ENCODE data around the gene CCDC34. TPM values are rescaled to one million over a fixed set of nuclear protein-coding genes. Genes with fewer than 3 reads are reported as not detected.

CCDC34 gene
- total RNA-seq, 2 experiments from 2014 or later = 1.3 to 1.6 TPM

- no peaks in the 10 kb centered on the region for H3K4me1 ChIP-seq (ENCODE audit: insufficient read depth, low read length)
- Mint-ChIP-seq H3K27ac (no peak overlapping the region), H3K9me3 (peaks cover 13% of the 10 kb centered on the region), H3K27me3 (no peaks in the 10 kb centered on the region), H3K4me1 (ENCODE audit: low read depth) (no peaks in the 10 kb centered on the region), H3K4me3 (no peak overlapping the region), H3K36me3 (ENCODE audit: low read depth) (no peaks in the 10 kb centered on the region)
- TF ChIP-seq CTCF (IDR thresholded peaks at IDR 0.05) = no peak
- DNase-seq (no peak), ATAC-seq (ENCODE audit: poor library complexity) (no peak)
- ChIA-PET POLR2A (no interaction called here), CTCF (no interaction called here)
- H3K27ac ChIP-seq (ENCODE audit: low read depth in 1 of 2, low read length in 2 of 2) = no peak overlapping the region
- H3K27me3 ChIP-seq (ENCODE audit: control insufficient read depth in 1 of 2, insufficient read depth in 2 of 2, low read length in 2 of 2) = no peaks in the 10 kb centered on the region
- no peak overlapping the region for H3K4me3 ChIP-seq (ENCODE audit: low read length)
- no peaks in the 10 kb centered on the region for H3K36me3 ChIP-seq (ENCODE audit: insufficient read depth, low read length)
- H3K9me3 ChIP-seq (ENCODE audit: control insufficient read depth in 1 of 2, insufficient read depth in 1 of 2, low read length in 2 of 2) = peaks cover 4 to 15% of the 10 kb centered on the region in 2 experiments
- intact Hi-C loops (cut with DNase I, micrococcal nuclease) = no loop called here
These were observed 70.9 kb downstream of the CCDC34 start for GRCh38 chr11:27291954-27292636.

- ChIA-PET CTCF (interaction anchor here (0.6 kb wide), 1 partner anchor 183 kb away, joined by 3 read pairs; no protein-coding TSS in a partner anchor), POLR2A (no interaction called here)
- Mint-ChIP-seq H3K27ac (no peak overlapping the region), H3K27me3 (no peaks in the 10 kb centered on the region), H3K9me3 (peaks cover 13% of the 10 kb centered on the region), H3K36me3 (ENCODE audit: low read depth) (no peaks in the 10 kb centered on the region), H3K4me3 (no peak overlapping the region), H3K4me1 (ENCODE audit: low read depth) (no peaks in the 10 kb centered on the region)
- H3K36me3 ChIP-seq (ENCODE audit: insufficient read depth, low read length) = no peaks in the 10 kb centered on the region
- TF ChIP-seq CTCF (IDR thresholded peaks at IDR 0.05) = no peak
- H3K27me3 ChIP-seq (ENCODE audit: control insufficient read depth in 1 of 2, insufficient read depth in 2 of 2, low read length in 2 of 2) = no peaks in the 10 kb centered on the region
- no peaks in the 10 kb centered on the region for H3K4me1 ChIP-seq (ENCODE audit: insufficient read depth, low read length)
- DNase-seq = peak in 1 of 14 experiments; percentile 3
- ATAC-seq (ENCODE audit: poor library complexity) = no peak
- intact Hi-C loops (cut with DNase I, micrococcal nuclease) = no loop called here
- peaks cover 4 to 15% of the 10 kb centered on the region in 2 experiments for H3K9me3 ChIP-seq (ENCODE audit: control insufficient read depth in 1 of 2, insufficient read depth in 1 of 2, low read length in 2 of 2)
- no peak overlapping the region for H3K4me3 ChIP-seq (ENCODE audit: low read length)
- no peak overlapping the region for H3K27ac ChIP-seq (ENCODE audit: low read depth in 1 of 2, low read length in 2 of 2)
These were observed 71.6 kb downstream of the CCDC34 start for GRCh38 chr11:27291302-27291889.

DNA sequence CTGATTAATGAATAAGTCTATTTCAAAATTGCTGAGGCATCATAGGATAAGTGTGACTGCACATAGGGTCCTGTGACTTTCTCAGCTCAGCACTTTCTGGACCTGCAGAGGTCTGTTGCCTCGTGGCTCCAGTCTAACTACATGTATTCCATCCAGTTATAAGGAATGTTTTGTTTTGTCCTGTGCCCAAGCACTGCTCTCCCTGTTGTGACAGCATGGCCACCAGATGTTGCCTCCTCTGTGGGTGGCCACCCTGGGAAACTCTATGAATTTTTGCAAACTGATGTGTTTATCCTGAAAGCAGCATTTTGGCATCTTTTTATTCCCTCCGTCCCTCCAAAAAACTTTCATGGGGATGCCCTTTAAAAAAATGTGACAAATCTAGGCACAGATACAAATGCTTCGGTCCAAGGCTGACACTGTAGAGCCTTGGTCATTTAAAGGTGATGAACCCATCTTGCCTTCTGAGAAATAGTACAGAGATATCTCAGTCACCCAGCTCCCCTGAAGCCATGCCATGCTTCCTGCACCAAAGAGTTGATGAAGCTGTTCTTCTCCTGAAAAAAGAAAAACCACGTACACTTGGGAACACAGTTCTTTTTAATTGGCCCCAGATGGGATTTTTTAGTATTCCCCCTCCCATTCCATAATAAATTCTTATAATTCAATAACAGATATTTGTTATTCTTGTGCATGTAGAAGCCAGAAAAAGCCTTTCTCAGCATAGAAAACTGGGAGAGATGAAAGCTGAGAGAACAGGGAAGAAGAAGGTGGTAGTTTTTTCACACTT, 72.6 kb downstream of the CCDC34 start:
- no peaks in the 10 kb centered on the region for H3K36me3 ChIP-seq (ENCODE audit: insufficient read depth, low read length)
- ChIA-PET POLR2A (no interaction called here), CTCF (no interaction called here)
- no peaks in the 10 kb centered on the region for H3K27me3 Mint-ChIP-seq
- TF ChIP-seq CTCF (IDR thresholded peaks at IDR 0.05) = no peak
- H3K36me3 Mint-ChIP-seq (ENCODE audit: low read depth) = no peaks in the 10 kb centered on the region
- ATAC-seq (ENCODE audit: poor library complexity) (no peak), DNase-seq (no peak)
- no peaks in the 10 kb centered on the region for H3K27me3 ChIP-seq (ENCODE audit: control insufficient read depth in 1 of 2, insufficient read depth in 2 of 2, low read length in 2 of 2)
- peaks cover 4 to 15% of the 10 kb centered on the region in 2 experiments for H3K9me3 ChIP-seq (ENCODE audit: control insufficient read depth in 1 of 2, insufficient read depth in 1 of 2, low read length in 2 of 2)
- no peaks in the 10 kb centered on the region for H3K4me1 Mint-ChIP-seq (ENCODE audit: low read depth)
- H3K27ac ChIP-seq (ENCODE audit: low read depth in 1 of 2, low read length in 2 of 2) = no peak overlapping the region
- H3K27ac Mint-ChIP-seq = no peak overlapping the region
- intact Hi-C loops (cut with DNase I, micrococcal nuclease) = no loop called here
- H3K4me1 ChIP-seq (ENCODE audit: insufficient read depth, low read length) = no peaks in the 10 kb centered on the region
- no peak overlapping the region for H3K4me3 Mint-ChIP-seq
- H3K4me3 ChIP-seq (ENCODE audit: low read length) = no peak overlapping the region
- peaks cover 13% of the 10 kb centered on the region for H3K9me3 Mint-ChIP-seq

Other genes with a start within 250 kb of the CCDC34 start
- under 1 TPM; 0.69 to 0.87 TPM for gene LGR4, start 109.6 kb upstream of the CCDC34 start, total RNA-seq
- 10 to 100 TPM; 27.1 to 27.6 TPM for gene LIN7C, start 143.6 kb upstream of the CCDC34 start, total RNA-seq